ENCODE results near the gene BCAP29. TPM values are rescaled to one million over a fixed set of nuclear protein-coding genes. Genes with fewer than 3 reads are reported as not detected.

BCAP29 gene
- total and polyA plus RNA-seq, 2 of the 8 experiments (the other 6 are each of a cell fraction or from before 2014, with no cell fraction given), result 6.8 to 18.1 TPM

- no peak for FAIRE-seq
- Histone ChIP-seq H3K14ac (ENCODE audit: insufficient read length) (no peak overlapping the region), H3K27ac (ENCODE audit: low read depth, low read length) (no peak overlapping the region), H3K27me3 (replicated peaks in 1 of 4; ENCODE audit: control insufficient read depth in 3 of 4, extremely low read depth in 1 of 4, insufficient read depth in 3 of 4, low read length in 3 of 4) (no peaks in the 10 kb centered on the region), H4K91ac (replicated peaks; ENCODE audit: insufficient read length, low read length) (no peak overlapping the region), H3K18ac (ENCODE audit: extremely low read depth, low read length) (no peak overlapping the region), H2AK5ac (ENCODE audit: low read depth, low read length) (no peak overlapping the region), H3K79me2 (ENCODE audit: control insufficient read depth in 1 of 2, insufficient read depth in 2 of 2, low read length in 2 of 2) (no peaks in the 10 kb centered on the region), H3K4me2 (ENCODE audit: insufficient read depth in 1 of 2, low read depth in 2 of 2, low read length in 2 of 2) (no peak overlapping the region), H3K4me3 (ENCODE audit: extremely low read depth in 1 of 4, insufficient read depth in 2 of 4, low read depth in 3 of 4, low read length in 4 of 4) (no peak overlapping the region), H4K8ac (ENCODE audit: extremely low read depth, insufficient read depth, low read length) (no peak overlapping the region), H3K23ac (ENCODE audit: insufficient read length) (no peak overlapping the region), H3K4ac (replicated peaks; ENCODE audit: insufficient read length, low read depth, low read length) (no peak overlapping the region), H3K23me2 (ENCODE audit: low read depth, low read length) (no peaks in the 10 kb centered on the region; the same call in 1 of the 2 replicates), H3K9me3 (ENCODE audit: insufficient read depth in 2 of 2, low read depth in 1 of 2, low read length in 1 of 2) (no peaks in the 10 kb centered on the region), H2BK15ac (ENCODE audit: low read length) (no peak overlapping the region), H3K36me3 (ENCODE audit: control insufficient read depth in 2 of 4, insufficient read depth in 4 of 4, low read length in 3 of 4) (no peaks in the 10 kb centered on the region; a peak in 1 of 8 replicates), H2BK5ac (ENCODE audit: low read depth, low read length) (no peak overlapping the region), H3K9ac (replicated peaks in 1 of 4; ENCODE audit: extremely low read depth in 1 of 4, low read depth in 3 of 4, low read length in 3 of 4) (no peak overlapping the region), H3K4me1 (replicated peaks in 1 of 4; ENCODE audit: control insufficient read depth in 3 of 4, insufficient read depth in 4 of 4, low read length in 3 of 4) (peaks cover 0 to 2% (median 0%) of the 10 kb centered on the region in 4 experiments; a peak in 1 of 7 replicates), H3K79me1 (ENCODE audit: low read depth, low read length) (no peaks in the 10 kb centered on the region), H2BK120ac (replicated peaks; ENCODE audit: low read depth, low read length) (no peak overlapping the region), H2BK12ac (ENCODE audit: low read depth, low read length) (no peak overlapping the region), H4K20me1 (replicated peaks in 1 of 2; ENCODE audit: control insufficient read depth in 1 of 2, insufficient read depth in 2 of 2, low read length in 2 of 2) (no peaks in the 10 kb centered on the region), H2BK20ac (ENCODE audit: low read length) (no peak overlapping the region), H2AFZ (ENCODE audit: low read length) (no peak overlapping the region), H3K56ac (replicated peaks; ENCODE audit: insufficient read length, low read depth, low read length) (no peak overlapping the region), H4K5ac (ENCODE audit: insufficient read length, low read depth, low read length) (no peak overlapping the region)
- DNase-seq (ENCODE audit: low read depth in 1 of 2, low spot score in 2 of 2), result no peak
- POLR2A ChIA-PET (ENCODE audit: partially characterized antibody), result no interaction called here
- 90% methylated on average over 4 of the region's 4 CpGs; no CpG with 5 or more reads in 1 of the 2 experiments for WGBS, 2 experiments (ENCODE audit: extremely low coverage in 1 of 2, insufficient coverage in 1 of 2, insufficient read length in 1 of 2, insufficient replicate concordance in 2 of 2, low coverage in 1 of 2, low lambda C conversion rate in 2 of 2, missing lambda C conversion rate in 1 of 2)
- CTCF ChIA-PET (ENCODE audit: partially characterized antibody), result interaction anchor here (1.4 kb wide), 1 partner anchor 11 kb away, joined by 3 read pairs; no protein-coding TSS in a partner anchor
- no peak for TF ChIP-seq BRCA1 (IDR thresholded peaks at IDR 0.05; ENCODE audit: low read depth, low read length)
Observed at GRCh38 chr7:107594961-107595737, 15.1 kb downstream of the BCAP29 start.

Measured in H1 (cell line).